HG03354 (cell line): ENCODE measurements around the gene ZIC2.

Experiments used
- ATAC-seq: cut with Tn5 transposase; IDR thresholded peaks from one replicate; pipeline ENCODE4 v1.9.1; 2021; ENCODE audit warnings: mild to moderate bottlenecking; ENCODE audit not compliant: unreplicated experiment, poor library complexity, severe bottlenecking

Gene ZIC2

DNA sequence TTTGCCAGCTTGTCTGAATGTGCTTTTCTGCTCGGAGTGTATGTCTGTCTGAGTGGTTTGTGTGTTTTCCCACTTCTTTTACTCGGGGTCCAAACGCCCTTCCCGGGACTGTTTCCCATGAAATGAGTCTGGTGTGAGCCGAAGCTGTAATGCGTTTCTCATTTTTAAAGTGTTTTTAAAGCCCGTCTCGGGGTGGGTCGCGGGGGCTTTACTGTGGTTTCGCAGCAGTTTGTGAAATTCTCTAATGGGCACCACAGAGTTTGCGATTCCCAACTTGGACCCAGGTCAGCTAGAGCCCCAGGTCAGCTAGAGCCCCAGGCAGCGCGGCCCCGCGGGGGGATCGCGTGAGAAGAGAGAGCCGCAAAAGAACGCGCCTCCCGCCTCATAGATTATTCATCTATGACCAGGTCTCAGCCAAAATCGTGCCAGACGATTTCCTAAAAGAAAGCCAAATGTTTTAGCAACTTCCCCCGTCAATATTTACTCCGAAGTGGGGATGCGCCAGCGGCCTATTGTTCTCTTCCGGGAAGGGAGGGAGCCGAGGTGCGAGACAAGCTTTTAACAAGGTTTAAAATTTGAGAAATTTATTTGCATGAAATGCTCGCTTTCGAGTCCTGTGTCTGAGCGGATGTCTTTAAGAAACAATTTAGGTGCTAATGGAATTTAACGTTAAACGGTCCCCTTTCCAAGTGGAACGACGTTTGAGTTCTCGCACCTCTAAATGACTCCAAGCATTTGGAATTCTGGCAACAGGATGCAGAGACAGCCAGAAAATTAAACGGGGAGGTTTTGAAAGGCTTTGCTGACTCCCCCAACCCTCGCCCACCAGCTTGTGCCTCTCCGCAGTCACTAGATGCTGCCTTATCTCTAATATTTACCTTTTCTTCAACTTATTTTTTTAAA lies 2.2 kb downstream of the ZIC2 start:
- ATAC-seq = no peak

DNA sequence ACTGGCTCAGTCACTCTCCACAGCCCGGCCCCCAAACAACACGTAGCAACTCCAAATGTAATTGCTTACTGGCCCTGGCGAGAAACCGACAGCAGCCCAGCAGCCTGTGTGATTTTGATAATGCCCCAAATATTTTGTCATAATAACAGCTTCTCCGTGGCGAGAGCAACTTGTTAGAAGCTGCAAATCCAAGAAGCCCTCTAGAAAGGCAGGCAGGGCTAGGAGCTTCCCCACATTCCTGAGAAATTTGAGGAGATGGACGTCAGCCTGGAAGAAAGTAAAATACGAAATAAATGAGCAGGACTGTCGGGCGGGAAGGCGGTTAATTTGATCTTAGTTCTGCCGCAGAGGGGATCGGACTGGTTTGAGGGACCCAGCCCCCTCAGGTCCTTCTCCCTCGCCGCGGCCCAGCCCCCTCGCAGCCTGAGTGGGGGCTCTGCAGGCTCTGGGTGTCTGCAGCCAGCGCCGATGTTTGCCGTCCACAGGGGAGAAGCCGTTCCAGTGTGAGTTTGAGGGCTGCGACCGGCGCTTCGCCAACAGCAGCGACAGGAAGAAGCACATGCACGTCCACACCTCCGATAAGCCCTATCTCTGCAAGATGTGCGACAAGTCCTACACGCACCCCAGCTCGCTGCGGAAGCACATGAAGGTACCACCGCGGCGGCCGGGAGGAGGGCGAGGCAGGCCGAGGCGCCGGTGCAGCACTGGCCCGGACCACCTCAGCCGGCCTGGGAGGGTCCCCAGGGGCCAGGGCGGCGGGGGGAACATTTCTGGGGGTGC lies 3.1 kb downstream of the ZIC2 start:
- no peak for ATAC-seq

DNA sequence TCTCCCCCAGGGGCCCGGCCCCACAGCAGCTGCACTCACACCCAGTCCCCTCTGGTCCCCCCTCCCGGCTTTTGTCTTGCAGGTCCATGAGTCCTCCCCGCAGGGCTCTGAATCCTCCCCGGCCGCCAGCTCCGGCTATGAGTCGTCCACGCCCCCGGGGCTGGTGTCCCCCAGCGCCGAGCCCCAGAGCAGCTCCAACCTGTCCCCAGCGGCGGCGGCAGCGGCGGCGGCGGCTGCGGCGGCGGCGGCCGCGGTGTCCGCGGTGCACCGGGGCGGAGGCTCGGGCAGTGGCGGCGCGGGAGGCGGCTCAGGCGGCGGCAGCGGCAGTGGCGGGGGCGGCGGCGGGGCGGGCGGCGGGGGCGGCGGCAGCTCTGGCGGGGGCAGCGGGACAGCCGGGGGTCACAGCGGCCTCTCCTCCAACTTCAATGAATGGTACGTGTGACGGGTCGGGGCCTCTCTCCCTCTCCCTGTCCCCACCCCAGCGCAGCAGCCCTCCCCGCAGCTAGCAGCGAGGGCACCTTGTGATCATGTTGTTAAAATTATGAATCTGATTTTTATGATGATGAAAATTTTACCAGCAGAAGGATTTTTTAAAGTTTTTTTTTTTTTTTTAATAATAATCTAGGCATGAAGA lies 3.8 kb downstream of the ZIC2 start:
- no peak for ATAC-seq

DNA sequence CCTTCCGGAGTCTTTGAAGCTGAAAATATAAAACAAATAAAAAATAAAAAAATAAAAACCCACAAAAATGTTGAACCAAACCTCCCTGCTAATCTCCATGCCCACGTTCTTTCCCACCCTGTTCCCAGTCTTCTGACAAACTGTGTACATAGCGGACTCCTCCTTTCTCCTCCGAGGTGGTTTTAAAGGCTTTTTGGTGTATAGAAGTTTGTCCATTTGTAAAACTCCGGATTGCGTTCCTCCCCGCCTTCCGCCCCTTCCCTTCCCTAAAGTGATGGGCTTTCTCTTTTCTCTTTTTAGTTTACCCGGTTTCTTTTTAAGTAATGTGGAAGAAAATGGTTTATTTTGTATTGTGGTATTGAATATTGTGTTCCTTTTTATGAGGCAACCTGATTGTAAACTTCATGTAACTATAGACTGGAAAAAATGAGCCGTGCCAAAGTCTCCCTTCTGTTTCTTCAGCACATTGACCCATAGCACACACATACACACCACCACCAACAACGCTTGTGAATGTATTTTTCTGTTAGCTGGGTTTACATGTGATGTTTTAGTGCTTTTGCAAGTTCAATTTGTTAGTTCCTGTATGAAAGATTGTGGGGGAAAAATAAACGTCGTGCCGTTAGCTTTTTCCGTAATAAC lies 4.4 kb downstream of the ZIC2 start:
- no peak for ATAC-seq

DNA sequence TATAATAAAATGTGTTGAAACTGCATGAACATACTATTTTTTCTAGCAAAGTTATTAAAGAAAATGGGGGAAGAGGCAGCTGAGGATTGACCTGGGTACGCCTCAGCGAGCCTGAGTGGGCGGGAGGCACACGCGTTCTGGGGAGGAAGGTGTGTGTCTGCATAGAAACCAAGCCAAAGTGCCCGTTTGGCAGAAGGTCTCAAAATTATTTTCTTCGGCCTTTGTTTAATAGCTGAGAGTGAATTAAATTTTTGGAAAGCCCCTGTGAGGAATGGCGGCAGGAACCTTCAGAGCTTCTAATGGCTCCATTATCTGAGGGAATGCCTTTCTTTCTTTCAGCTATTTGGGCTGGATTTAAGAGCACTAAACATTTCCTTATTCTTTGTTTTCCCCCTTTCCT lies 5.2 kb downstream of the ZIC2 start:
- ATAC-seq = no peak

DNA sequence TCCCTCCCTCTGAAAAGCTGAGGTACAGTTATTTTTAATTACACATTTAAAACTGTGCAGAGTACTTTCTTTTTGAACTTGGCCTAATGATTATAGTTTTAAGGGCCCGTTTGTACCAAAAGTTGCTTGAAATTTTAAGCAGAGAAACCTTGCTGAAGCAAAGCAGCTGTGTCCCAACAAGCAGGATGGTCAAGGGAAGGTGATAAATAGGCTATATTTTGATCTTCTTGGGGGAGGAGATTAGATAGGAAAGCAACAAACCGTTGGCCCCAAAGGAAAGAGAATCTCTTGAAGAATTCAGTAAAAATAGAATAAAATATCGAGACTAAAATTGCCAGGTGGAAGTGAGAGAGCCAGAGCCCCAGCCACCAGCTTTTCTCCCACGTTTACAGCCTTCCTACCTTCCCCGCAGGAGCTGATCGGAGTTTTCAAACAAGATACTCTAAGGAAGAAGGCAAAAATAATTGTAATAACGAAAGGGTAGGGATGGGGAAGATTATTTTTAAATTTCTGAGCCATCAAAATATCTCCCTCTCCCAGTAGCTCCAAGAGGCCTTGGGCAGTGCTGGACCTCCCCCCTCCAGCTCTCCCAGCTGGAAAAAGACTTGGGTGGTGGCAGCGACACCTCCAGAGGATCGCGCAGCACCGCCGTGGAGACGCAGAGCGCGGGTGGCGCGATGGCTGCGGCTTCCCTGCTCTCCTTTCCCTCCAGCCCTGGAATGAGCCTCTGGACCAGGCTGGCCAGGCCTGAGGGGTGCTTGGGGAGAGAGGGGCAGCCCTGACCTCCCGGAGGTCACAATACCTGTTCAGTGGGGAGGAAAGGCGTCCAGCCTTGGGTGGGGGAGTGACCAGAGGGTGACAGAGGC lies 5.8 kb downstream of the ZIC2 start:
- no peak for ATAC-seq

DNA sequence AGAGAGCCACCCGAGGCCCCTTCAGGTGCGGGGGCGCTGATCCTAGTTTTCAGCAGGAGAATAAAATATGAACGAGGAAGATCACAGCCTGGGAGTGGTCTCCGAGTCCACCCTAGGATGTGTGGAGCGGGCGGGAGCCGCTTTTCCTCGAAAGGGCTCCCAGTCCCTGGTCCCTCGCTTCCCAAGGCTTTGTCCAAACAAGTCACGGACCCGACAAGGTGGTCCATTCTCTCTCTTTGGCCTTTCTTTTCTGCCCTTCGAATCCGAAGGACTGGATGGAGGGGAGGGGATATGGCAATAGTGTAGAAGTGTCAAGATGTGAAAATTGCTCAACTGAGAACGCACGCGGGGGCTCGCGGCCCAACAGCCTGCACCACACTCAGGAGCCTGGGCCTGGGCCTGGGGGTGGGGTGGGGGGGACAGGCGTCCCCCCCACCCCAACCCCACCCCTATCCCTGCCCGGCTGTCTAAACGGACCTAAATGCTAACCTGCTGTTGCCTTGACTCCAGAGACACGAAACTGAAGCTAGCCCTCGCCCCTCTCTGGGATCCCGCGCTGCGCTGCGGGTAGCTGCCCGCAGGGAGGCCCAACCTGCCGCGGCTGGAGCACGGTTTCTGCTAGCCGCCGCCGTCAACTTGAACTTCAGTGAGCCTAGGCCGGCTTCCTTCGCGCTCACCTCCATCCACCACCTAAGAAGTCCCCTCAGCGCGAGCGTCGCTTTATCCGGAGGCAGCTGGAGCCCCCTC lies 7.1 kb downstream of the ZIC2 start:
- no peak for ATAC-seq

DNA sequence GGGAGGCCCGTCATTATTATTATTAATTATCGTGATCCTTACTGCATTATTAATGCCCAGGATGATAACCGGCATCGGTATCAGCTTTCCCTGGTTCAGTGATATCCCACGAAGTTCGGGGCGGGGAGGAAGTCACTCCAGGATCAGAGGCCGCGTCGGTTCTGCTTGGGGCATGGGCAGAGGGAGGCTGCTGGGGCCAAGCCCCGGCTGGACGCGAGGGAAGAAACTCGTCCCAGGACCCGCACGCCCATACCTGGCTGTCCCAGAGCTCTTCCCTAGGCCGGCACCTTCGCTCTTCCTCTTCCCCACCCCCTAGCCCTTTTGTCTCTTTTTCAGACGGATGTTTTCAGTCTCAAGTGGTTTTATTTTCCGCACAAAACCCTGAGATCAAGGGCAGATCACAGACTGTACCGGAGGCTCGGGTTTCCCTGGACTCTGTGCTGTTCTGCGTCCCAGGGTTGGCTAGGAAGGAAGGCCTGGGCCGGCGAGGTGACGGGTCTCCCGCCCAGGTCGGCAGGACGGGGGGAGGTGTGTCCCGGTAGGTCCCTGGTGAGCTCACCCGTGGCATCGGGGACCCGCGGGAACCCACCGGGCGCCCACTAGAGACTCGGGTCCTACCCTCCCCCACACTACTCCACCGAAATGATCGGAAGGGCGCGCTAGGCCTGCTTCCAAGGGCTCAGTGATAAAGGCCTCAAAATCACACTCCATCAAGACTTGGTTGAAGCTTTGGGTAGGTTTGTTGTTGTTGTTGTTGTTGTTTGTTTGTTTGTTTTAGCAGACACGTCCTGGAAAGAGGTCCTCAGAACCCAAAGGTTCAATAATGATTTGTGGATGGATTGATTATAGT lies 7.9 kb downstream of the ZIC2 start:
- no peak for ATAC-seq

DNA sequence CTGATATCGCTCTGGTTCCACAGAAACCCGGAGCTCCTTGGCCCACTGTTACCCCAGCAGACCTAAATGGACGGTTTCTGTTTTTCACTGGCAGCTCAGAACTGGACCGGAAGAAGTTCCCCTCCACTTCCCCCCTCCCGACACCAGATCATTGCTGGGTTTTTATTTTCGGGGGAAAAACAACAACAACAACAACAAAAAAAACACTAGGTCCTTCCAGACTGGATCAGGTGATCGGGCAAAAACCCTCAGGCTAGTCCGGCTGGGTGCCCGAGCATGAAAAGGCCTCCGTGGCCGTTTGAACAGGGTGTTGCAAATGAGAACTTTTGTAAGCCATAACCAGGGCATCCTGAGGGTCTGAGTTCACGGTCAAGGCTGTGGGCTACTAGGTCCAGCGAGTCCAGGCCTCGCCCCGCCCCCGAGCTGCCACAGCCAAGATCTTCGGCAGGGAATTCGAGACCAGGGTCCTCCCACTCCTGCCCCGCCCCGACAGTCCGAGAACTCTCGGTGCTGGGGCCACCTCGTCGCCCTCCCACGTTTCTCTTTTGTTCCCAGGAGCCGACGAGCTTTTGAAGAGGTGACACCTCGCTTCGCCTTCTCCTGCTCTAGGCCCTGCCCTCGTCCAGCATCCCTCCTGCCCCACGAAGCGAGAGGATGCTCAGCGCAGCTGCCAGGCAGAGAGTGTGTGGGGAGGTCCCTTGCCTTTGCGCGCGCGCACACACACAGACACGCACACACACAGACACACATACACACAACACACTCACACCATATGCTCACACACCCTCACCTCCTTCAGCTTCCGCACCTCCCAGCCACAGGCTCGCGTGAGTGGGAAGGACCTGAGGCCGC lies 8.8 kb downstream of the ZIC2 start:
- no peak for ATAC-seq

DNA sequence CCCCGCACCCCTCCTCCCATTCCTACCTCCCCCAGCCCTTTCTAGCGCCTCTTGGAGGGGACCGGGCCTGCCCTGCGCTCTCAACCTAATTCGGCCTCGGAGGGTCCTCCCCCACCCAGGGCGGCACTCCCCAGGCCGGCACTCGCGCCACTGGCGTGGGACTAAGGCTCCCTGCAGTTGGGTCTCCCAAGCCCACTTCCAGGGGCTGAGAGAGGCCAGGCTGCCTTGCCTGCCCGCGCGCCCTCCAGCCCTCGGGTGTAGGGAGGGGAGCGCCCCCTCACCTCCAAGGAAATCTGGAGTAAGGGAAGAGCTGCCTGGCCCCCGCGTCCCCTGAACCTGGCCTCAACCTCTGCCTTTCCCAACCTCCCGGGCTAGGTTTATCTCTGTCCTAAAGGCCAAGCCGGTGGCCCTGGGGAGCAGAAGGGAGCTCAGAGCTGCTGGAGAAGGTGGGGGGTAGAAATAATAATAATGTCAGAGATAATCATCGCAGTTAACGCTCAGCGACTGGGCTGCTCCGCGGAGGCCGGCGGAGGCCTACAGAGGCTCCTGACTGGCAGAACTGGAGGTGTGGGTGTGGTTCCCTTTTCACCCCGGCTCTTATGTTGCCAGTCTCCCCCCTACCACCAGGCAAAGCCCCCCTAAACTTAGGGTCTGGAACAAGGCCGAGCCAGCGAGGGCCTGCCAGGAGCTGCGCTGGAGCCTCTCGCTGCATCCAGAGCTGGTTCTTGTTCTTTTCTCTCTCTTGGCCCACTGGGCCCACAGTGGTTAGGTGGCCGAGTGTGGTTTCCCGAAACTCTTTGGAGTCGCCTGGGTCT lies 9.6 kb downstream of the ZIC2 start:
- ATAC-seq = no peak

DNA sequence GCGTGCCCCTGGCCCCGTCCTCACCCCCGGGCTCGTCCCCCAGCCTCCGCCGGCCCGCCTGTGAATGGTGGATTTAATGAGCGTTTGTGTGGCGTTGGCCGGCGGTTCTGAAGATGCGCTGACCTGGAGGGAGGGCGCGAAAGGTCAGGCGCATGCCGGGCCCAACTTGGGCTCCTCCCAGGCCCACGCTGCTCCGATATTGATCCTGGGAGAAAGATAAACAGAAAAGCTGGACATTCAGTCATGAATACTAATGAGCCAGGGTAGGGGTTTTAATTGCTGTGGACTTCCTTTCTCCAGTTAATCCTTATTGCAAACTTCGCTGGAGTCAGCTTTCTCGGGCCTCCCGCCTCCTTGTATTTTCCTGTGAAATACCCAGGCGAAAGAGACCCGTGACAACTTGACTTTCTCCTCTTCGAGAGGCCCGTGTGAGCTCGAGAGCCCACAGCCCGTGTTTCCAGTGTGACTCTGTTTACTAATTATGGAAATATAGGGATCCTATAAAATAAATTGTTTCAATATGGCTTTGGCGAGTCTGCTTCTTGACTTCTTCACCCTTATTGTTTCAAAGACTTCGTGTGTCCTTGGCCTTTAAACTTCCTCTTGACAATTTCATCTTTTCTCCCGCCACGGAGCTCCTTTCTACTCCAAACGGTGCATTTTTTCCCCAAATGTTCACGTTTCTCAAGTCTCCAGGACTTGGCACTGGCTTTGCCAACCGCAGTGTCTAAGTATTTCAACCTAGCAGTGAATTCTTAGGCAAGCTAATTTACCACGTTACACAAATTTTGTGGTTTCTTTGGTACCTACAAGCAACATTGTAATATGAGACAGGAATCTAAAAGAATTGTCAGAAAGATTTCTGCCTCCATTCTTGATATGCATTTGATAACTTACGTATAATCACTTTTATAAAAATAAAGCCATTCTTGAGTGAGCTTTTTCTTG lies 10.5 kb downstream of the ZIC2 start:
- no peak for ATAC-seq

DNA sequence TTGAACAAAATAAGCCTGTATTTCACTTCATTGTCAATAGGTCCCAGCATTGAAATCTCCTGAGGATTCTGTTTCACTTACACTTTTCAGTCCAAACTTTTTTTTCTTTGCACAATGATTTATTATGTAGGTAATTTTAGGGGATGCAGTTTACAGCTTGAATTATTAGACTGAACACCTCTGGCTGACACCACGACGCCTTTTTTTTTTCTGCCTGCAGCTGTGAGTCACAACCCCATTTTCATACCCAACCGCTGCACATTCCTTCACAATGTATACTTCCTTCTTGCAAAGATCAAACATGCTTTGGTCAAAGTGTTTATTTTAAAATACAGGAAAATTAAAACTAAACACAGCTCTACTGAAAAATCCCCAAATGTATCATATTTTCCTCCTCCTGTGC lies 11.4 kb downstream of the ZIC2 start:
- ATAC-seq = no peak

DNA sequence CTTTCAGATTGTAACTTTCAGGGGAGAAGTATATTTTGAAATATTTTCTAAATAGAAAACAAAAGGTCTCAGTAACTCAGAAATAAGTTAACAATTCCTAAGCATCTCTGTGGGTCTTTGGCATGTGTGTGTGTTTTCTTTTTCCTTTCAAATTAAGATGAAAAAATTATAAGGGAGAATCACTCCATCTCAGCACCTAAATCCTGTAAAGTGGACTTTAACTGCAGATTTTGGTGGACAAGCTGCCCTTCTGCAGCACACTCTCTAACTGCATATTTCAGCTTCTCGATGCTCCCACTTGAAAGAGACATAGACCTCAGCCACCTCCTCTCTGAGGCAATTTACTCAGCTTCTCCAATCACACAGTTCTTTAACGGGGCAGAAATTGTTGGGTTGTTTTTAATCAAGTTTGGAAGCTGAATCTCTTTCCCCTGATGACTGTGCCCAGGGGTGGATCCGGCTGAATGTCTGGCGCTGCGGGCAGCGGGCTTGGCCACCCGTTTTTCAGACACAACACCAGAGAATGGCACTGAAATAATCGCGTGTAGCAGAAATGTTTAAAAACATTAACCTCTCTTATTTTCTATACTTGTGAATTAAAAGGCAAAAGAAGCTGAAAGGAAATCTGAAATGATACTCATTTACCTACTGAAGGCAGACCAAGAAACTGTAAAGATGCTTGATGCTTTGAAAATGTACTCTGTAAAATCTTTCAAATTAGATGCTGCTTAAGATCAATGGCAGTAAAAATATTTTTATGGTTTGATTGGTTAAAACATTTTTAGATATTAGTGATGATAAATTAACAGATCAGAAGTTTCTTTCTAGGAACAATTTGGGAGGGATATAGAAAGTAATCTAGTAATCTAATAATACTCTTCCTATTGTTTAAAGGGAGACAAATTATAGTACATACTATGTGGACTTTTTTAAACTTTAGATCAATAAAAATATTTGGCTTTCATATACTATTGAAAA lies 12.4 kb downstream of the ZIC2 start:
- ATAC-seq = no peak

DNA sequence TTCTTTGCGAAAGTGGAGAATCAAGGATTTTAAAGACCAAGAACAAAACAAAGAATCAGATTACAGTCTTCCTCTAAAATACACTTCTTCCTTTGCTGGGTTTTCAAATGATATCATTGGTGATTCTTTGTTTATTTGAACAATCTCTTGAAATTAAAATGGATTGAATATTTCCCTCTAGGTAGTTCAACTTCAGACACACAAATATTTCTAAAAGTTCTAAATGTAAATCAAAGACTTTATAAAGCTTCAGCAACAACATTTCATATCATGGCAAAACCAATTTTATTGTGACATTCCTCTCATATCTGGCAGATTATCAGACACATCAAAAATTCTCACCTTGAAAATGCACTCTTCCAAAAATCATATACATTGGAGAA lies 13.0 kb downstream of the ZIC2 start:
- no peak for ATAC-seq
